K562 (cell line): ENCODE data around the gene MYL11. TPM values are rescaled to one million over a fixed set of nuclear protein-coding genes. Genes with fewer than 3 reads are reported as not detected.

Experiments used
- ASH1L ChIP-seq: fragments of 450-650 bp; IDR thresholded peaks from 2 replicates; pipeline ENCODE4 v1.6.1; 2018; ENCODE audit warnings: borderline replicate concordance, mild to moderate bottlenecking, low read depth; ENCODE audit not compliant: partially characterized antibody
- ETV6 ChIP-seq, 3 experiments: fragments of 150-350 bp in 1 of 3; sonication (generic) in 1 of 3; formaldehyde crosslinking in 1 of 3; IDR thresholded peaks; 2 replicates each; pipeline versions ENCODE4 v1.6.1 to v1.8.0; 2014 to 2022; ENCODE audit warnings: borderline replicate concordance in 2 of 3, low read depth in 2 of 3, antibody characterized with exemption in 1 of 3, low read length in 1 of 3, mild to moderate bottlenecking in 1 of 3, missing genetic modification reagents in 1 of 3
- JUND ChIP-seq, 2 experiments: IDR thresholded peaks; 2 replicates in 1 of 2; 3 replicates in 1 of 2; pipeline ENCODE4 v1.6.1; 2011; ENCODE audit warnings: borderline replicate concordance in 2 of 2, low read depth in 2 of 2, low read length in 2 of 2, improper control_type of control experiment in 1 of 2, missing biosample characterization in 1 of 2, missing genetic modification characterization in 1 of 2, missing genetic modification reagents in 1 of 2
- L3MBTL2 ChIP-seq: fragments of 450-650 bp; IDR thresholded peaks from 2 replicates; pipeline ENCODE4 v1.6.1; 2016; ENCODE audit warnings: mild to moderate bottlenecking, moderate library complexity
- NEUROD1 ChIP-seq: fragments of 150-350 bp; IDR thresholded peaks from 2 replicates; pipeline ENCODE4 v1.6.1; 2014; ENCODE audit warnings: borderline replicate concordance, low read length, low read depth; ENCODE audit not compliant: partially characterized antibody
- NFATC3 ChIP-seq: fragments of 450-650 bp; IDR thresholded peaks from 2 replicates; pipeline ENCODE4 v1.6.1; 2017; ENCODE audit warnings: mild to moderate bottlenecking
- RCOR1 ChIP-seq, 2 experiments: IDR thresholded peaks; 2 replicates each; pipeline ENCODE4 v1.6.1; 2012; ENCODE audit warnings: low read depth in 2 of 2, low read length in 2 of 2, borderline replicate concordance in 1 of 2, improper control_type of control experiment in 1 of 2
- SLC30A9 ChIP-seq: fragments of 250-450 bp; sonication (Bioruptor Pico); IDR thresholded peaks from 2 replicates; pipeline ENCODE4 v1.8.0; 2022; ENCODE audit warnings: mild to moderate bottlenecking, moderate library complexity
- SMAD4 ChIP-seq: fragments of 250-450 bp; sonication (Bioruptor Pico); conservative IDR thresholded peaks from 2 replicates; pipeline ENCODE4 v1.8.0; 2021; ENCODE audit warnings: inconsistent platforms, mild to moderate bottlenecking, moderate library complexity
- SP1 ChIP-seq: sonication (generic); formaldehyde crosslinking; IDR thresholded peaks from 2 replicates; pipeline ENCODE4 v1.8.1; 2022; ENCODE audit warnings: mild to moderate bottlenecking, missing genetic modification reagents
- ZFP1 ChIP-seq: fragments of 450-650 bp; formaldehyde crosslinking; IDR thresholded peaks from 2 replicates; pipeline ENCODE4 v1.4.0; 2020; ENCODE audit warnings: mild to moderate bottlenecking, mixed read lengths
- ZFP30 ChIP-seq: fragments of 250-450 bp; sonication (Bioruptor Pico); IDR thresholded peaks from 2 replicates; pipeline ENCODE4 v1.8.0; 2022; ENCODE audit warnings: moderate library complexity, mild to moderate bottlenecking, inconsistent platforms, borderline replicate concordance
- ZNF263 ChIP-seq: sonication (generic); formaldehyde crosslinking; IDR thresholded peaks from 2 replicates; pipeline ENCODE4 v1.8.0; 2022; ENCODE audit warnings: mild to moderate bottlenecking, missing genetic modification reagents, borderline replicate concordance
- ZNF41 ChIP-seq: fragments of 250-450 bp; sonication (Bioruptor Pico); conservative IDR thresholded peaks from 2 replicates; pipeline ENCODE4 v1.4.0; 2020; ENCODE audit warnings: mild to moderate bottlenecking
- ZNF431 ChIP-seq: sonication (generic); formaldehyde crosslinking; IDR thresholded peaks from 2 replicates; pipeline ENCODE4 v1.8.0; 2022; ENCODE audit warnings: mild to moderate bottlenecking, missing genetic modification reagents
- polyA plus RNA-seq, 8 experiments: library from polyadenylated mRNA; depleted of rRNA in 4 of 8; stranded (reverse) in 5 of 8; unstranded in 3 of 8; fragments of >200 nt; fragmentation: Nextera tagmentation in 2 of 8; fragmentation: Illumina TruSeq in 1 of 8; extraction: Ambion mirVana in 2 of 8; extraction: Trizol in 1 of 8; gene quantifications; 2 replicates each; pipeline versions ENCODE4 v1.2.1 to v1.2.3, GENCODE V29; 2011 to 2014; ENCODE audit warnings: inconsistent platforms in 1 of 8, missing spikeins in 1 of 8
- total RNA-seq, 7 experiments: library from RNA; depleted of rRNA in 6 of 7; stranded (reverse); fragments of >200 nt in 6 of 7; fragmentation: Illumina TruSeq in 2 of 7; extraction: Trizol in 2 of 7; gene quantifications; 2 replicates each; pipeline versions ENCODE4 v1.2.1 to v1.2.3, GENCODE V29; 2011 to 2021; ENCODE audit warnings: low replicate concordance in 1 of 7
- TF ChIP-seq, protein P1 (sequence below): fragments of 450-650 bp; IDR thresholded peaks from 2 replicates; pipeline ENCODE4 v1.6.1; 2016; ENCODE audit warnings: missing biosample characterization, missing genetic modification characterization
- TF ChIP-seq, protein P2 (sequence below): fragments of 150-350 bp; conservative IDR thresholded peaks from 2 replicates; pipeline ENCODE4 v1.6.1; 2014; ENCODE audit warnings: low read length
- TF ChIP-seq, protein P3 (sequence below): fragments of 450-650 bp; formaldehyde crosslinking; IDR thresholded peaks from 2 replicates; pipeline ENCODE4 v1.4.0; 2020; ENCODE audit warnings: mild to moderate bottlenecking
- TF ChIP-seq, protein P4 (sequence below): sonication (generic); formaldehyde crosslinking; IDR thresholded peaks from 2 replicates; pipeline ENCODE4 v1.9.0; 2022; ENCODE audit warnings: mild to moderate bottlenecking, missing genetic modification reagents

MYL11 gene
- total and polyA plus RNA-seq, 9 of the 15 experiments (the other 6 are each of a cell fraction or from before 2014, with no cell fraction given) = 0.31 to 1.5 (median 0.73) TPM; not detected in 4

DNA sequence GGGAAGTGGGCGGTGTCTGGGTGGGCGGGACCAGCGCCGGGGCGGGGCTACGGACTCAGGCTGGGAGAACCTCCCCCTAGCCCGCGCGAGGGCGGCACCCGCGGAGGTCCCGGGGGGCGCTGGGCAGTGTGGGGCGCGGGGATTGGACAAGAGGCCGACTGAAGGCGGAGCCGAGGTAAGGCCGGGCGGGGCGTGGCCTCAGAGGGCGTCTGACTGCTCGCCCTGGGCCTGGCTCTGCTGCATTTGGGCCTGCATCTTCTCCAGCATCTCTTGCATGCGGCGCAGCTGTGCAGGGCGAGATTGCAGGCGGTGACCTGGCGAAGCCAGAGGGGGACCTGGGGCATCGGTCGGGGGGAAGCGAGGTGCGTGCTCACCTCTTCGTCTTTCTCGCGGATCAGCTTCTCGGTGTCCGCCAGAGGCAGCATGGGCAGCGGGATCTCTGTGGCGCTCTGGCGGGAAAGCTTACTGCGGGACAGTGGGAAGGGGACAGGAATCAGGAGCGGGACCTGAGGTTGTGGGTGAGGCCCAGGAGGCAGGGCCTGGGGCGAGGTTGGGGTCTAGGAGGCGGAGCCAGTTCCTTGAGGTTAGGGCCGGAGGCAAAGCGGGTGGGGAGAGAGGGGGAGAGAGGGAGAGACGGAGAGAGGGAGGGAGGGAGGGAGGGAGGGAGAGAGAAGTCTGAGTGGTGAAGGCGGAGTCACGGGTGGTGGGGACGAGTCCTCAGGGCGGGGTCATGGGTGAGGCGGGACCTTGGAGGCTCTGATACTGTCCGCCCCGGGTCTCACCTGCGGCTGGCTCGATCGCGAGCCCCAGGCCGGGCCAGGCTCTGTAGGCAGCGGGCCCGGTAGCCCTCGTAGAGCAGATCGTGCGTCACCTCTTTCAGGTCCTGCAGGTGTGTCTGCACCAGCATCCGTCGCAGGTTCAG lies 3.9 kb downstream of the MYL11 start (continued):
- TF ChIP-seq ZNF41 (CRISPR knock-in tag) (no peak), ZFP1 (CRISPR knock-in tag) (no peak), SLC30A9 (no peak), ZNF263 (CRISPR knock-in tag) (peak; percentile 40; the same call in 1 of the 2 replicates), JUND (IDR thresholded peaks at IDR 0.05; ENCODE audit: borderline replicate concordance, low read depth, low read length) (no peak; the same call in 1 of the 2 replicates), JUND (tag; IDR thresholded peaks at IDR 0.05; ENCODE audit: borderline replicate concordance, low read depth, low read length) (no peak; the same call in 2 of the 3 replicates), ZNF431 (0 out of 2 replicates have a peak, but pooled peaks have one; percentile 23), NEUROD1 (peak; percentile 7), L3MBTL2 (no peak; the same call in none of the 2 replicates), ETV6 (IDR thresholded peaks at IDR 0.05; ENCODE audit: borderline replicate concordance in 1 of 2, low read depth in 2 of 2, low read length in 1 of 2) (no peak), ETV6 (CRISPR knock-in tag; IDR thresholded peaks at IDR 0.05; ENCODE audit: borderline replicate concordance) (0 out of 2 replicates have a peak, but pooled peaks have one; percentile 68), RCOR1 (IDR thresholded peaks at IDR 0.05; ENCODE audit: borderline replicate concordance in 1 of 2, low read depth in 2 of 2, low read length in 2 of 2) (peak in 1 of 2 experiments; percentile 40; a peak in 2 of 4 replicates), ASH1L (no peak), SP1 (CRISPR knock-in tag) (peak; percentile 85), NFATC3 (no peak), SMAD4 (CRISPR knock-in tag) (0 out of 2 replicates have a peak, but pooled peaks have one; percentile 1), ZFP30 (CRISPR knock-in tag) (no peak)
- TF ChIP-seq, protein P1, sequence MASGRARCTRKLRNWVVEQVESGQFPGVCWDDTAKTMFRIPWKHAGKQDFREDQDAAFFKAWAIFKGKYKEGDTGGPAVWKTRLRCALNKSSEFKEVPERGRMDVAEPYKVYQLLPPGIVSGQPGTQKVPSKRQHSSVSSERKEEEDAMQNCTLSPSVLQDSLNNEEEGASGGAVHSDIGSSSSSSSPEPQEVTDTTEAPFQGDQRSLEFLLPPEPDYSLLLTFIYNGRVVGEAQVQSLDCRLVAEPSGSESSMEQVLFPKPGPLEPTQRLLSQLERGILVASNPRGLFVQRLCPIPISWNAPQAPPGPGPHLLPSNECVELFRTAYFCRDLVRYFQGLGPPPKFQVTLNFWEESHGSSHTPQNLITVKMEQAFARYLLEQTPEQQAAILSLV (tag) = no peak
- TF ChIP-seq, protein P2, sequence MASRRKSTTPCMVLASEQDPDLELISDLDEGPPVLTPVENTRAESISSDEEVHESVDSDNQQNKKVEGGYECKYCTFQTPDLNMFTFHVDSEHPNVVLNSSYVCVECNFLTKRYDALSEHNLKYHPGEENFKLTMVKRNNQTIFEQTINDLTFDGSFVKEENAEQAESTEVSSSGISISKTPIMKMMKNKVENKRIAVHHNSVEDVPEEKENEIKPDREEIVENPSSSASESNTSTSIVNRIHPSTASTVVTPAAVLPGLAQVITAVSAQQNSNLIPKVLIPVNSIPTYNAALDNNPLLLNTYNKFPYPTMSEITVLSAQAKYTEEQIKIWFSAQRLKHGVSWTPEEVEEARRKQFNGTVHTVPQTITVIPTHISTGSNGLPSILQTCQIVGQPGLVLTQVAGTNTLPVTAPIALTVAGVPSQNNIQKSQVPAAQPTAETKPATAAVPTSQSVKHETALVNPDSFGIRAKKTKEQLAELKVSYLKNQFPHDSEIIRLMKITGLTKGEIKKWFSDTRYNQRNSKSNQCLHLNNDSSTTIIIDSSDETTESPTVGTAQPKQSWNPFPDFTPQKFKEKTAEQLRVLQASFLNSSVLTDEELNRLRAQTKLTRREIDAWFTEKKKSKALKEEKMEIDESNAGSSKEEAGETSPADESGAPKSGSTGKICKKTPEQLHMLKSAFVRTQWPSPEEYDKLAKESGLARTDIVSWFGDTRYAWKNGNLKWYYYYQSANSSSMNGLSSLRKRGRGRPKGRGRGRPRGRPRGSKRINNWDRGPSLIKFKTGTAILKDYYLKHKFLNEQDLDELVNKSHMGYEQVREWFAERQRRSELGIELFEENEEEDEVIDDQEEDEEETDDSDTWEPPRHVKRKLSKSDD = no peak
- TF ChIP-seq, protein P3, sequence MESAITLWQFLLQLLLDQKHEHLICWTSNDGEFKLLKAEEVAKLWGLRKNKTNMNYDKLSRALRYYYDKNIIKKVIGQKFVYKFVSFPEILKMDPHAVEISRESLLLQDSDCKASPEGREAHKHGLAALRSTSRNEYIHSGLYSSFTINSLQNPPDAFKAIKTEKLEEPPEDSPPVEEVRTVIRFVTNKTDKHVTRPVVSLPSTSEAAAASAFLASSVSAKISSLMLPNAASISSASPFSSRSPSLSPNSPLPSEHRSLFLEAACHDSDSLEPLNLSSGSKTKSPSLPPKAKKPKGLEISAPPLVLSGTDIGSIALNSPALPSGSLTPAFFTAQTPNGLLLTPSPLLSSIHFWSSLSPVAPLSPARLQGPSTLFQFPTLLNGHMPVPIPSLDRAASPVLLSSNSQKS (CRISPR knock-in tag) = no peak
- TF ChIP-seq, protein P4, sequence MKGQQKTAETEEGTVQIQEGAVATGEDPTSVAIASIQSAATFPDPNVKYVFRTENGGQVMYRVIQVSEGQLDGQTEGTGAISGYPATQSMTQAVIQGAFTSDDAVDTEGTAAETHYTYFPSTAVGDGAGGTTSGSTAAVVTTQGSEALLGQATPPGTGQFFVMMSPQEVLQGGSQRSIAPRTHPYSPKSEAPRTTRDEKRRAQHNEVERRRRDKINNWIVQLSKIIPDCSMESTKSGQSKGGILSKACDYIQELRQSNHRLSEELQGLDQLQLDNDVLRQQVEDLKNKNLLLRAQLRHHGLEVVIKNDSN (CRISPR knock-in tag) = peak; percentile 33; the same call in 1 of the 2 replicates
